ENCODE results near the gene HGD.

The HGD gene

DNA sequence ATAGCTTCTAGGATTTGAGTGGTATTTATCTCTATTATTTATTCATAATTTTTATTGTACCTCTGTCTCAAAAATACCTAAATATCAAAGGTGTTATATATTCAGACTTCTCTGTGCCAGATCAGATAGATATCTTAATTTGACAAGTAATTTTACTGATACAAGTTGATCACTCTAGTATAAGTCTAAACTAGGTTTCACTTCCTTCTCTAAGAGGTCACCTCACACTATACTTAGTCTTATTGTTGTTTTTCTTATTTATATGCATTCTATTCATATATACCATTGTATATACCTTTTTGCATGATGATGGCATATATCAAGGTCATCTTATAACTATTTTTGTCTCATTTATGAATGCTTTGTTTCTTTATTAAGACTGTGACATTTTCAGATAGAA is 26.4 kb upstream of the HGD start:
- no peak for TF ChIP-seq CTCF (IDR thresholded peaks at IDR 0.05; ENCODE audit: control extremely low read depth, extremely low read depth, low read depth, missing control alignments)
- ChIA-PET CTCF (interaction anchor here (1.4 to 1.5 kb wide), 2 partner anchors 11 to 23 kb away, joined by 3 to 4 read pairs; no protein-coding TSS in a partner anchor), POLR2A (no interaction called here)
- no peak for DNase-seq (ENCODE audit: extremely low spot score)

DNA sequence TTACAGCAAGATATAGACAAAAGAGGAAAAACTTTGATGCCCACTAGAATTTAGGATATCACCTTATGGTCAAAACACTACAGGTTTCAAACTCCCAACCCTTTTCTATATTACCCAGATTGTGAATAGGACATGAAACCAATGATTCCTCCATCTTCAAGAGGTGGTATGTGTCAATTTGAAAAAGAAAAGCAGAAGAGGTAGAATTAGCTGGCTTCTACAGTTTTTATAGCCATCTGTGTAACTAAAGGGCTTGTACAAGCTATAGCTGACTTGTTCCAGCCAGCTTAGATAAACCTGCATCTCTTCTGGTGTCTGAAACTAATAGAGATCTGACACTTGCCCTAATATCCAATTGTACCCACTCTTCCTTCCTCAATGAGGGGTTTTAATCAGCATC is 24.9 kb upstream of the HGD start:
- peak; percentile 6 for DNase-seq (ENCODE audit: extremely low spot score)
- CTCF ChIA-PET, result interaction anchor here (1.2 to 1.4 kb wide), 3 partner anchors 11 to 89 kb away, joined by 3 to 4 read pairs (median 3); no protein-coding TSS in a partner anchor
- POLR2A ChIA-PET, result no interaction called here
- no peak for TF ChIP-seq CTCF (IDR thresholded peaks at IDR 0.05; ENCODE audit: control extremely low read depth, extremely low read depth, low read depth, missing control alignments)

GRCh38 chr3:120705884-120706582 is 24.0 kb upstream of the HGD start:
- no peak for DNase-seq (ENCODE audit: extremely low spot score)
- CTCF ChIA-PET, result interaction anchor here (1.2 to 1.4 kb wide), 3 partner anchors 10 to 90 kb away, joined by 3 to 4 read pairs (median 3); no protein-coding TSS in a partner anchor
- TF ChIP-seq CTCF (IDR thresholded peaks at IDR 0.05; ENCODE audit: control extremely low read depth, extremely low read depth, low read depth, missing control alignments), result no peak
- POLR2A ChIA-PET, result no interaction called here

GRCh38 chr3:120699333-120699732 is 17.3 kb upstream of the HGD start:
- DNase-seq (ENCODE audit: extremely low spot score), result no peak
- ChIA-PET CTCF (interaction anchor here (1.1 to 2.1 kb wide), 6 partner anchors 11 to 140 kb away, joined by 3 to 7 read pairs (median 5); partner anchors contain the start of gene HGD), POLR2A (no interaction called here)
- TF ChIP-seq CTCF (IDR thresholded peaks at IDR 0.05; ENCODE audit: control extremely low read depth, extremely low read depth, low read depth, missing control alignments), result no peak

GRCh38 chr3:120693439-120694171 is 11.6 kb upstream of the HGD start:
- ChIA-PET CTCF (interaction anchor here (1.1 to 1.4 kb wide), 2 partner anchors 15 to 132 kb away, joined by 4 read pairs; no protein-coding TSS in a partner anchor), POLR2A (no interaction called here)
- no peak for TF ChIP-seq CTCF (IDR thresholded peaks at IDR 0.05; ENCODE audit: control extremely low read depth, extremely low read depth, low read depth, missing control alignments)
- DNase-seq (ENCODE audit: extremely low spot score), result no peak

DNA sequence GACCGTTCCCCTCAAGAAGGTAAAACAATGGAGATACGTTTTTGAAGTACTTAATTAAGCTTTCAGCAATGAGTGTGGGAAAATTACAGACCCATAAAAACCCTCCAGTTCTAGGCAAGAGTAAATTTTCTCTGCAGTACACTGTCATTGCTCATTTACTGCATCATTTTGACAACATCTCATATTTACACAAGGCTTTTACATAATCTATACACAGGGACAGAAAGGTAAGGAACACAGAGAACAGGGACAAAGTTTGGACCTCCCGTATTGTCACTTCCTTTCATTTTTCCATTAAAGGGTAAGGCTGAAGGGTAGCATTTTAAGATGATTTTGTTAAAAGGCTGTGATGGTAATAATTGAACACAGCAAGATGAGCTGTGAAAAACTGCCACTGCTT is 7.4 kb upstream of the HGD start:
- DNase-seq (ENCODE audit: extremely low spot score), result no peak
- ChIA-PET CTCF (interaction anchor here (0.7 to 2.5 kb wide), 7 partner anchors 9 to 106 kb away, joined by 3 to 8 read pairs (median 4); no protein-coding TSS in a partner anchor), POLR2A (no interaction called here)
- no peak for TF ChIP-seq CTCF (IDR thresholded peaks at IDR 0.05; ENCODE audit: control extremely low read depth, extremely low read depth, low read depth, missing control alignments)
